HepG2 (cell line): Measurements from ENCODE around the gene SKIL. TPM values are rescaled to one million over a fixed set of nuclear protein-coding genes. Genes with fewer than 3 reads are reported as not detected.

Experiments
- ATAC-seq: fragments of 200-7000 bp; cut with Tn5 transposase; 3 replicates; pipeline ENCODE4 v1.9.1; 2020; ENCODE audit warnings: mild to moderate bottlenecking, moderate library complexity
- BruUV-seq: library from RNA; stranded (reverse); fragments of 400-500 nt; replicated peaks from 2 replicates; lab custom pipeline; 2021; lab: Mats Ljungman, UMichigan
- CTCF ChIA-PET: fragments of 300-600 bp; formaldehyde crosslinking; extraction: SDS; loops from one replicate; lab custom pipeline; 2021; ENCODE audit warnings: low total read pairs, inconsistent platforms, low intra/inter-chr PET ratio; lab: Yijun Ruan, JAX
- POLR2A ChIA-PET: fragments of 350-600 bp; sonication (Branson Sonifier 250); formaldehyde crosslinking; loops from one replicate; lab custom pipeline; 2020; ENCODE audit warnings: antibody characterized with exemption, inconsistent platforms; lab: Yijun Ruan, JAX
- DNase-seq: peaks from one replicate; pipeline ENCODE4 v3.0.0-alpha.2; 2015; ENCODE audit warnings: low spot score
- FAIRE-seq: peaks from 3 replicates; lab custom pipeline; 2011; peaks lifted over from hg19 to GRCh38; lab: Jason Lieb, UNC
- H2AFZ ChIP-seq: one replicate; pipeline ENCODE4 v1.6.1; 2011; ENCODE audit warnings: low read length, inconsistent platforms
- H3K27ac ChIP-seq: fragments of 300-600 bp; 3 replicates; pipeline ENCODE4 v1.8.0; 2011; ENCODE audit warnings: mixed run types, mild to moderate bottlenecking, mixed read lengths, low read length, inconsistent platforms; ENCODE audit not compliant: insufficient read depth; ENCODE audit errors: extremely low read length
- H3K27me3 ChIP-seq, 2 experiments: fragments of 200-600 bp in 1 of 2; 2 replicates in 1 of 2; 3 replicates in 1 of 2; pipeline versions ENCODE4 v1.6.0 to v1.8.0; 2011; ENCODE audit warnings: low read length in 2 of 2, mild to moderate bottlenecking in 2 of 2, moderate library complexity in 2 of 2, inconsistent platforms in 1 of 2; ENCODE audit not compliant: insufficient read depth in 2 of 2, control insufficient read depth in 1 of 2
- H3K36me3 ChIP-seq, 2 experiments: fragments of 200-600 bp in 1 of 2; replicated peaks in 1 of 2; 2 replicates in 1 of 2; 3 replicates in 1 of 2; pipeline versions ENCODE4 v1.5.1 to v1.8.0; 2011; ENCODE audit warnings: low read length in 2 of 2, inconsistent platforms in 1 of 2; ENCODE audit not compliant: insufficient read depth in 2 of 2, control insufficient read depth in 1 of 2
- H3K4me1 ChIP-seq: 2 replicates; pipeline ENCODE4 v1.5.1; 2012; ENCODE audit warnings: low read length, inconsistent platforms; ENCODE audit not compliant: insufficient read depth
- H3K4me2 ChIP-seq: 2 replicates; pipeline ENCODE4 v1.6.0; 2011; ENCODE audit warnings: low read depth, low read length, inconsistent platforms
- H3K4me3 ChIP-seq, 3 experiments: fragments of 200-600 bp in 1 of 3; sonication (generic), shearing (Covaris generic) in 1 of 3; replicated peaks in 1 of 3; 2 replicates each; pipeline ENCODE4 v1.5.1; 2011 to 2016; ENCODE audit warnings: low read length in 3 of 3, inconsistent platforms in 2 of 3, low read depth in 2 of 3, mild to moderate bottlenecking in 2 of 3, control low read depth in 1 of 3, mixed read lengths in 1 of 3; ENCODE audit not compliant: insufficient read depth in 1 of 3
- H3K79me2 ChIP-seq: one replicate; pipeline ENCODE4 v1.6.1; 2011; ENCODE audit warnings: low read length, inconsistent platforms; ENCODE audit not compliant: insufficient read depth
- H3K9ac ChIP-seq: 2 replicates; pipeline ENCODE4 v1.6.0; 2011; ENCODE audit warnings: mild to moderate bottlenecking, low read depth, low read length, inconsistent platforms; ENCODE audit not compliant: insufficient read depth
- H3K9me3 ChIP-seq: 2 replicates; pipeline ENCODE4 v1.5.1; 2012; ENCODE audit warnings: mild to moderate bottlenecking, low read length
- H4K20me1 ChIP-seq: 2 replicates; pipeline ENCODE4 v1.6.0; 2011; ENCODE audit warnings: inconsistent platforms, mild to moderate bottlenecking, low read length, moderate library complexity; ENCODE audit not compliant: insufficient read depth
- AHR ChIP-seq: IDR thresholded peaks from 2 replicates; pipeline ENCODE4 v1.6.1; 2018; ENCODE audit warnings: missing genetic modification reagents, missing compliant biosample characterization
- EHMT2 ChIP-seq: fragments of 200-600 bp; sonication (generic); IDR thresholded peaks from 2 replicates; pipeline ENCODE4 v1.7.0; 2017; ENCODE audit warnings: antibody characterized with exemption, low read depth, low read length, borderline replicate concordance
- FIP1L1 ChIP-seq: fragments of 200-400 bp; formaldehyde crosslinking; IDR thresholded peaks from 2 replicates; pipeline ENCODE4 v1.6.1; 2018; ENCODE audit warnings: low read depth, mild to moderate bottlenecking, low read length, moderate library complexity, borderline replicate concordance; ENCODE audit not compliant: insufficient read depth
- GTF2F1 ChIP-seq: fragments of 150-350 bp; IDR thresholded peaks from 2 replicates; pipeline ENCODE4 v1.6.1; 2014; ENCODE audit warnings: low read length
- KLF11 ChIP-seq: IDR thresholded peaks from 2 replicates; pipeline ENCODE4 v1.6.1; 2016; ENCODE audit warnings: missing compliant biosample characterization
- KLF12 ChIP-seq: sonication (generic); formaldehyde crosslinking; IDR thresholded peaks from 2 replicates; pipeline ENCODE4 v1.4.0; 2020; ENCODE audit warnings: missing genetic modification reagents, borderline replicate concordance
- RBFOX2 ChIP-seq: fragments of 200-400 bp; formaldehyde crosslinking; IDR thresholded peaks from 2 replicates; pipeline ENCODE4 v1.6.1; 2017; ENCODE audit warnings: low read depth, mild to moderate bottlenecking, low read length
- SAP130 ChIP-seq: IDR thresholded peaks from 2 replicates; pipeline ENCODE4 v1.6.1; 2016; ENCODE audit warnings: low read depth
- THYN1 ChIP-seq: sonication (generic); formaldehyde crosslinking; IDR thresholded peaks from 2 replicates; pipeline ENCODE4 v1.8.1; 2023; ENCODE audit warnings: low read depth, mild to moderate bottlenecking, moderate library complexity, missing genetic modification reagents, borderline replicate concordance
- ZFP36L1 ChIP-seq: sonication (generic); formaldehyde crosslinking; IDR thresholded peaks from 2 replicates; pipeline ENCODE4 v1.8.0; 2022; ENCODE audit warnings: mild to moderate bottlenecking, missing genetic modification reagents, moderate library complexity
- ZNF274 ChIP-seq: sonication (generic); formaldehyde crosslinking; IDR thresholded peaks from 2 replicates; pipeline ENCODE4 v1.5.1; 2020; ENCODE audit warnings: mild to moderate bottlenecking, missing genetic modification reagents
- ZNF33A ChIP-seq: sonication (generic); formaldehyde crosslinking; IDR thresholded peaks from 2 replicates; pipeline ENCODE4 v1.5.1; 2020; ENCODE audit warnings: missing genetic modification reagents, mild to moderate bottlenecking, moderate library complexity, borderline replicate concordance
- ZNF773 ChIP-seq: sonication (generic); formaldehyde crosslinking; IDR thresholded peaks from 2 replicates; pipeline ENCODE4 v1.4.0; 2020; ENCODE audit warnings: missing genetic modification reagents, borderline replicate concordance
- ZNF83 ChIP-seq: sonication (generic); formaldehyde crosslinking; IDR thresholded peaks from 2 replicates; pipeline ENCODE4 v1.4.0; 2020; ENCODE audit warnings: missing genetic modification reagents, mild to moderate bottlenecking, borderline replicate concordance
- ZSCAN25 ChIP-seq: sonication (generic); formaldehyde crosslinking; IDR thresholded peaks from 2 replicates; pipeline ENCODE4 v1.8.0; 2022; ENCODE audit warnings: mild to moderate bottlenecking, missing genetic modification reagents
- WGBS: methylation state at CpG from one replicate; pipeline ENCODE4 v1.1.6; 2017; ENCODE audit warnings: low lambda C conversion rate; 5-methylcytosine and 5-hydroxymethylcytosine counted together
- in situ Hi-C: cut with HindIII; loops from 2 replicates; pipeline ENCODE4 v1.10.0; 2017; ENCODE audit warnings: low pct_unique_long_range_greater_than_20kb; ENCODE audit not compliant: extremely low pct_ligation_motif_present
- intact Hi-C: fragments of 100-400 bp; cut with micrococcal nuclease; formaldehyde crosslinking; loops from one replicate; pipeline ENCODE4 v1.10.0; 2022; ENCODE audit not compliant: unreplicated experiment
- polyA plus RNA-seq, 8 experiments: library from polyadenylated mRNA; depleted of rRNA in 3 of 8; stranded (reverse) in 7 of 8; unstranded in 1 of 8; fragments of >200 nt; fragmentation: Illumina TruSeq in 4 of 8; extraction: Trizol in 4 of 8; gene quantifications; 2 replicates each; pipeline versions ENCODE4 v1.2.1 to v1.2.3, GENCODE V29; 2011 to 2016; ENCODE audit warnings: low read depth in 4 of 8, missing spikeins in 1 of 8, mixed read lengths in 1 of 8; ENCODE audit not compliant: insufficient read depth in 1 of 8
- total RNA-seq, 5 experiments: library from RNA; depleted of rRNA; stranded (reverse); fragments of >200 nt; fragmentation: Illumina TruSeq; extraction: Trizol; gene quantifications; 2 replicates each; pipeline ENCODE4 v1.2.3, GENCODE V29; 2016; ENCODE audit warnings: low read depth in 1 of 5
- TF ChIP-seq, protein P1 (sequence below): sonication (generic); formaldehyde crosslinking; IDR thresholded peaks from 2 replicates; pipeline ENCODE4 v1.5.0; 2020; ENCODE audit warnings: mild to moderate bottlenecking, low read depth, missing genetic modification reagents, borderline replicate concordance
- TF ChIP-seq, protein P2 (sequence below): sonication (generic); formaldehyde crosslinking; IDR thresholded peaks from 2 replicates; pipeline ENCODE4 v1.8.1; 2022; ENCODE audit warnings: low read depth, mild to moderate bottlenecking, missing genetic modification reagents

Gene SKIL
- total and polyA plus RNA-seq, 2 of the 13 experiments (the other 11 are each of a cell fraction or from before 2014, with no cell fraction given): 5.2 to 20.7 TPM

DNA sequence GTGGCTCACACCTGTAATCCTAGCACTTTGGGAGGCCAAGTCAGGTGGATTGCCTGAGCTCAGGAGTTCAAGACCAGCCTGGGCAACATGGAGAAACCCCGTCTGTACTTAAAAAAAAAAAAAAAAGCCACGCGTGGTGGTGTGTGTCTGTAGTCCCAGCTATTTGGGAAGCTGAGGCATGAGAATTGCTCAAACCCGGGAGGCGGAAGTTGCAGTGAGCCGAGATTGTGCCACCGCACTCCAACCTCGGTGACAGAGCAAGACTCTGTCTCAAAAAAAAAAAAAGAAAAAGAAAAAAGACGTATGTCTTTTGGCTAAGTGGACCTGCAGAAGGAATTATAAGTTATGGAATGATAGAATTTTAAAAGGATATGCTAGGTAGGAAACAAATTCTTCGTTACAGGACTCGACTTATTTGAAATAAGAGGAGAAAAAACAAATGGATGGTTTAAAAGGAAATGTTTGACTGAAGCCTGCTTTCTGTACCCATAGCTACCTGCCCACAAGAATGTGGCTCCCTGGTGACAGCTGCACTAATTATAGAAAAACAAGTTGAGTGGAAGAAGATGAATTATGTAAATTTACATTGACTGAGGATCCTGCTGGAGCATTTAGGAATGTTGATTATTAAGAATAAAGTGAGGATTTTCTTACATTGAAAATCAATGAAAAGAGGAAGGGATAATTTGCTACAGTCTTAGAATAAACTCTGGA is 36.0 kb upstream of the SKIL start:
- DNase-seq (no peak), FAIRE-seq (no peak), ATAC-seq (no peak)
- H3K4me1 ChIP-seq: peaks cover 19% of the 10 kb centered on the region
- CTCF ChIA-PET: no interaction called here
- no peak overlapping the region for H3K9ac ChIP-seq
- H4K20me1 ChIP-seq: no peaks in the 10 kb centered on the region
- H2AFZ ChIP-seq: no peak overlapping the region
- no peaks in the 10 kb centered on the region for H3K9me3 ChIP-seq
- H3K27ac ChIP-seq: no peak overlapping the region
- intact Hi-C loops (no loop called here), in situ Hi-C loops (loop anchor here (25.0 kb wide), 1 partner anchor 491 kb away; no protein-coding TSS in a partner anchor)
- BruUV-seq: no TSS peak
- H3K4me3 ChIP-seq: no peak overlapping the region
- H3K4me2 ChIP-seq: no peak overlapping the region
- H3K36me3 ChIP-seq: no peaks in the 10 kb centered on the region
- POLR2A ChIA-PET: no interaction called here
- no peaks in the 10 kb centered on the region for H3K79me2 ChIP-seq
- H3K27me3 ChIP-seq: no peaks in the 10 kb centered on the region
- TF ChIP-seq EHMT2 (no peak), KLF12 (CRISPR knock-in tag) (no peak), ZFP36L1 (CRISPR knock-in tag) (no peak), SAP130 (no peak), FIP1L1 (no peak), AHR (CRISPR knock-in tag) (no peak), KLF11 (CRISPR knock-in tag) (no peak), ZSCAN25 (CRISPR knock-in tag) (no peak), ZNF773 (CRISPR knock-in tag) (no peak), GTF2F1 (no peak), THYN1 (no peak), ZNF83 (CRISPR knock-in tag) (no peak), RBFOX2 (no peak), ZNF33A (CRISPR knock-in tag) (no peak), ZNF274 (CRISPR knock-in tag) (no peak)
- TF ChIP-seq, protein P1, sequence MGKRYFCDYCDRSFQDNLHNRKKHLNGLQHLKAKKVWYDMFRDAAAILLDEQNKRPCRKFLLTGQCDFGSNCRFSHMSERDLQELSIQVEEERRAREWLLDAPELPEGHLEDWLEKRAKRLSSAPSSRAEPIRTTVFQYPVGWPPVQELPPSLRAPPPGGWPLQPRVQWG: no peak
- TF ChIP-seq, protein P2, sequence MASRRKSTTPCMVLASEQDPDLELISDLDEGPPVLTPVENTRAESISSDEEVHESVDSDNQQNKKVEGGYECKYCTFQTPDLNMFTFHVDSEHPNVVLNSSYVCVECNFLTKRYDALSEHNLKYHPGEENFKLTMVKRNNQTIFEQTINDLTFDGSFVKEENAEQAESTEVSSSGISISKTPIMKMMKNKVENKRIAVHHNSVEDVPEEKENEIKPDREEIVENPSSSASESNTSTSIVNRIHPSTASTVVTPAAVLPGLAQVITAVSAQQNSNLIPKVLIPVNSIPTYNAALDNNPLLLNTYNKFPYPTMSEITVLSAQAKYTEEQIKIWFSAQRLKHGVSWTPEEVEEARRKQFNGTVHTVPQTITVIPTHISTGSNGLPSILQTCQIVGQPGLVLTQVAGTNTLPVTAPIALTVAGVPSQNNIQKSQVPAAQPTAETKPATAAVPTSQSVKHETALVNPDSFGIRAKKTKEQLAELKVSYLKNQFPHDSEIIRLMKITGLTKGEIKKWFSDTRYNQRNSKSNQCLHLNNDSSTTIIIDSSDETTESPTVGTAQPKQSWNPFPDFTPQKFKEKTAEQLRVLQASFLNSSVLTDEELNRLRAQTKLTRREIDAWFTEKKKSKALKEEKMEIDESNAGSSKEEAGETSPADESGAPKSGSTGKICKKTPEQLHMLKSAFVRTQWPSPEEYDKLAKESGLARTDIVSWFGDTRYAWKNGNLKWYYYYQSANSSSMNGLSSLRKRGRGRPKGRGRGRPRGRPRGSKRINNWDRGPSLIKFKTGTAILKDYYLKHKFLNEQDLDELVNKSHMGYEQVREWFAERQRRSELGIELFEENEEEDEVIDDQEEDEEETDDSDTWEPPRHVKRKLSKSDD (CRISPR knock-in tag): no peak
- 93% methylated on average over 11 of the region's 11 CpGs for WGBS
